PC-9 (cell line): Measurements from ENCODE around the gene SUN1. TPM values are rescaled to one million over a fixed set of nuclear protein-coding genes. Genes with fewer than 3 reads are reported as not detected.

Source experiments
- BruUV-seq: library from RNA; stranded (reverse); fragments of 400-500 nt; replicated peaks from 2 replicates; lab custom pipeline; 2021; lab: Mats Ljungman, UMichigan
- CTCF ChIA-PET: fragments of 300-600 bp; sonication (Branson Sonifier 250); formaldehyde crosslinking; loops from one replicate; lab custom pipeline; 2022; ENCODE audit warnings: antibody characterized with exemption; lab: Charles Lee
- POLR2A ChIA-PET: fragments of 300-600 bp; sonication (Branson Sonifier 250); formaldehyde crosslinking; loops from one replicate; lab custom pipeline; 2022; ENCODE audit warnings: antibody characterized with exemption; ENCODE audit not compliant: unreplicated experiment; lab: Charles Lee
- DNase-seq, 2 experiments: peaks; one replicate each; pipeline versions ENCODE4 v3.0.0 to v3.0.0-alpha.2; 2015 to 2022; ENCODE audit warnings: mixed read lengths in 1 of 2
- H2AFZ ChIP-seq: fragments of 200-600 bp; sonication (generic); 2 replicates; pipeline ENCODE4 v1.8.1; 2017; ENCODE audit warnings: antibody characterized with exemption
- H3F3A ChIP-seq: fragments of 200-600 bp; sonication (generic); 2 replicates; pipeline ENCODE4 v1.8.1; 2017; ENCODE audit warnings: antibody characterized with exemption, mild to moderate bottlenecking, low read depth; ENCODE audit not compliant: insufficient read depth
- H3K27ac ChIP-seq: fragments of 200-600 bp; sonication (generic); 2 replicates; pipeline ENCODE4 v1.6.1; 2016; ENCODE audit warnings: mixed run types
- H3K27me3 ChIP-seq: fragments of 200-600 bp; sonication (generic); 2 replicates; pipeline ENCODE4 v1.6.1; 2016; ENCODE audit warnings: low read depth, mixed run types; ENCODE audit not compliant: insufficient read depth
- H3K36me3 ChIP-seq: fragments of 200-600 bp; sonication (generic); 2 replicates; pipeline ENCODE4 v1.6.1; 2016; ENCODE audit warnings: low read depth, mixed run types
- H3K4me1 ChIP-seq: fragments of 200-600 bp; sonication (generic); replicated peaks from 2 replicates; pipeline ENCODE4 v1.6.1; 2016; ENCODE audit warnings: mixed run types; ENCODE audit not compliant: insufficient read depth
- H3K4me2 ChIP-seq: fragments of 200-600 bp; sonication (generic); 2 replicates; pipeline ENCODE4 v1.6.1; 2017; ENCODE audit warnings: mixed run types
- H3K4me3 ChIP-seq: fragments of 200-600 bp; sonication (generic); 2 replicates; pipeline ENCODE4 v1.6.1; 2016; ENCODE audit warnings: mixed run types
- H3K79me2 ChIP-seq: fragments of 200-600 bp; sonication (generic); 2 replicates; pipeline ENCODE4 v1.6.1; 2017; ENCODE audit warnings: low read depth, mixed run types
- H3K9me2 ChIP-seq: fragments of 200-600 bp; sonication (generic); 2 replicates; pipeline ENCODE4 v1.8.1; 2017; ENCODE audit warnings: mild to moderate bottlenecking; ENCODE audit not compliant: insufficient read depth
- H3K9me3 ChIP-seq: fragments of 200-600 bp; sonication (generic); 2 replicates; pipeline ENCODE4 v1.8.1; 2016; ENCODE audit warnings: low read depth; ENCODE audit not compliant: insufficient read depth
- H4K20me1 ChIP-seq: fragments of 200-600 bp; sonication (generic); 2 replicates; pipeline ENCODE4 v1.8.1; 2017; ENCODE audit not compliant: insufficient read depth
- EZH2 ChIP-seq: fragments of 200-600 bp; sonication (generic); IDR thresholded peaks from 2 replicates; pipeline ENCODE4 v1.8.0; 2017; ENCODE audit warnings: antibody characterized with exemption, low read depth
- intact Hi-C: fragments of 100-400 bp; cut with micrococcal nuclease; formaldehyde crosslinking; loops from one replicate; pipeline ENCODE4 v1.10.0; 2022; ENCODE audit not compliant: unreplicated experiment
- total RNA-seq: library from RNA; stranded (reverse); gene quantifications from 2 replicates; pipeline ENCODE4 v1.2.3, GENCODE V29; 2021
- TF ChIP-seq, protein P1 (sequence below): fragments of 200-600 bp; sonication (generic); conservative IDR thresholded peaks from 2 replicates; pipeline ENCODE4 v1.6.1; 2017; ENCODE audit warnings: mixed run types, antibody characterized with exemption, mild to moderate bottlenecking, moderate library complexity

The SUN1 gene
- total RNA-seq, 1 experiment from 2014 or later = 245 TPM

DNA sequence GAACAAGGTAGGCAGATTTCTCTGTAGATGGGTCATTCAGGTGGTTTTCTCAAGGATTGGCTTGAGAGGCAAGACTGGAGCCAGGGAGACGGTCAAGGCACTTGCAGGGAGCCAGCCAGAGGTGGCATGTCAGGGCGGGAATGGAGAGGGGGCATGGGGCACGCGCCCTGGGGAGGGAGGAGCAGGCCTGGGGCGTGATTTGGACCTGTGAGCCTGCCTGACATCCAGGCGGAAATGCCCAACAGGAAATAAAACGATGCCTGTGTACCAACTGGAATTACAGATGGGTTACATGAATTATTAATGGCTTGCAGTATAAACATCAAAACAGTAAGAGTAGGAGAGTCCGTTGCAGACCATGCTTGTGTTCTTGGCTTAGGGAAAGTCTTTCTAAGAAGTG lies 8.6 kb upstream of the SUN1 start:
- BruUV-seq = no TSS peak
- Histone ChIP-seq H3K36me3 (no peaks in the 10 kb centered on the region; the same call in 1 of the 2 replicates), H3K27ac (no peak overlapping the region), H3K4me2 (no peak overlapping the region), H3K4me1 (no peaks in the 10 kb centered on the region), H3F3A (peaks cover 9% of the 10 kb centered on the region; the same call in 1 of the 2 replicates), H4K20me1 (peaks cover 36% of the 10 kb centered on the region), H3K4me3 (no peak overlapping the region), H3K9me3 (no peaks in the 10 kb centered on the region), H3K79me2 (peaks cover 100% of the 10 kb centered on the region), H3K27me3 (no peaks in the 10 kb centered on the region), H2AFZ (no peak overlapping the region), H3K9me2 (no peaks in the 10 kb centered on the region)
- no peak for TF ChIP-seq EZH2
- TF ChIP-seq, protein P1, sequence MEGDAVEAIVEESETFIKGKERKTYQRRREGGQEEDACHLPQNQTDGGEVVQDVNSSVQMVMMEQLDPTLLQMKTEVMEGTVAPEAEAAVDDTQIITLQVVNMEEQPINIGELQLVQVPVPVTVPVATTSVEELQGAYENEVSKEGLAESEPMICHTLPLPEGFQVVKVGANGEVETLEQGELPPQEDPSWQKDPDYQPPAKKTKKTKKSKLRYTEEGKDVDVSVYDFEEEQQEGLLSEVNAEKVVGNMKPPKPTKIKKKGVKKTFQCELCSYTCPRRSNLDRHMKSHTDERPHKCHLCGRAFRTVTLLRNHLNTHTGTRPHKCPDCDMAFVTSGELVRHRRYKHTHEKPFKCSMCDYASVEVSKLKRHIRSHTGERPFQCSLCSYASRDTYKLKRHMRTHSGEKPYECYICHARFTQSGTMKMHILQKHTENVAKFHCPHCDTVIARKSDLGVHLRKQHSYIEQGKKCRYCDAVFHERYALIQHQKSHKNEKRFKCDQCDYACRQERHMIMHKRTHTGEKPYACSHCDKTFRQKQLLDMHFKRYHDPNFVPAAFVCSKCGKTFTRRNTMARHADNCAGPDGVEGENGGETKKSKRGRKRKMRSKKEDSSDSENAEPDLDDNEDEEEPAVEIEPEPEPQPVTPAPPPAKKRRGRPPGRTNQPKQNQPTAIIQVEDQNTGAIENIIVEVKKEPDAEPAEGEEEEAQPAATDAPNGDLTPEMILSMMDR = no peak
- intact Hi-C loops = no loop called here
- no peak for DNase-seq
- CTCF ChIA-PET = no interaction called here
- POLR2A ChIA-PET = no interaction called here

DNA sequence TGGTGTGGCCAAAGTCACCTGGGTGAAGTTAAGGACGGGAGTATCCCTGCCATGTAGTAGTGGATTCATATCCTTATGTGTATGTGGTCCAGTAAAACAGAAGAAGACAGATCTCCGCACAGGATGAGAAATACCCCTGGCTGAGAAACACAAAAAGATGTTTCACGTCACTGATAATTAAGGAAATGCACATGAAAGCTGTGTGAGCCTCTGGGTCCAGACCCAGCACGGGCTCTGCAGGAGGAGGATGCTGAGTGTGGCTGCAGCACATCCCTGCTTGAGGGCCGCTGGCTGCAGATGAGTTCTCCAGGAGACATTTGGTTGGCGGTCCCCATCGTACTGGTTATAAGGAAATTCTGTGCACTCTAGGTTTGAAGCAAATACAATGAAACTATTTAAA lies 8.2 kb upstream of the SUN1 start:
- ChIA-PET POLR2A (no interaction called here), CTCF (no interaction called here)
- H3K4me3 ChIP-seq = no peak overlapping the region
- peaks cover 3% of the 10 kb centered on the region; the same call in 1 of the 2 replicates for H3K4me1 ChIP-seq
- H3K36me3 ChIP-seq = no peaks in the 10 kb centered on the region; the same call in 1 of the 2 replicates
- no peaks in the 10 kb centered on the region for H3K9me2 ChIP-seq
- intact Hi-C loops = no loop called here
- H3F3A ChIP-seq = peaks cover 9% of the 10 kb centered on the region; the same call in 1 of the 2 replicates
- H3K9me3 ChIP-seq = no peaks in the 10 kb centered on the region
- BruUV-seq = no TSS peak
- 0 out of 2 replicates have a peak overlapping the region, but pooled peaks have one; percentile 2 for H3K27ac ChIP-seq
- H3K4me2 ChIP-seq = no peak overlapping the region
- H3K27me3 ChIP-seq = no peaks in the 10 kb centered on the region
- H4K20me1 ChIP-seq = peaks cover 32% of the 10 kb centered on the region
- no peak for DNase-seq
- TF ChIP-seq EZH2 = no peak
- TF ChIP-seq, protein P1 = no peak
- H3K79me2 ChIP-seq = peaks cover 100% of the 10 kb centered on the region
- no peak overlapping the region for H2AFZ ChIP-seq

DNA sequence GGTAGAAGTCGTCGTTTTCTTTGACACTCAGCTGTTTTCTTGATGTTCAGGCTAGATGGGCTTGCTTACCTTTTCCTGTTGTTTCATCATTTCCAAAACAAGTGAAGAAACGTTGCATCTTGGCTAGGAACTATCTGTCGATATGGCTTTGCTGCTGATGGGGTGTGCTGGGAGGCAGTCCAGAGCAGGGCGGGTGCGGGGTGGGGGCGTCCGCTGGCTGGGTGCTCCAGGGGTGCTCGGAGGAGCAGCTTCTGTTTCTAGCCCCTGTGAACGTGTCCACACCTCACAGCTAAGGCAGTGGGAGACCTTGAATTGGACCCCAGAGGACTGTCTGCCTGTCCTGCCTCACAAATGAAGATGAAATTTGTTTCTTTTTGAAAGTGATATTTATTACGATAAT lies 7.6 kb upstream of the SUN1 start:
- H3K27me3 ChIP-seq = no peaks in the 10 kb centered on the region
- H3K4me1 ChIP-seq = peaks cover 9% of the 10 kb centered on the region
- DNase-seq = no peak
- 0 out of 2 replicates have a peak overlapping the region, but pooled peaks have one; percentile 2 for H3K27ac ChIP-seq
- ChIA-PET POLR2A (interaction anchor here (0.5 kb wide), 1 partner anchor 9 kb away, joined by 5 read pairs; no protein-coding TSS in a partner anchor), CTCF (no interaction called here)
- H3K9me2 ChIP-seq = no peaks in the 10 kb centered on the region
- TF ChIP-seq, protein P1 = no peak
- no peak for TF ChIP-seq EZH2
- H3K4me2 ChIP-seq = no peak overlapping the region
- no peaks in the 10 kb centered on the region; the same call in 1 of the 2 replicates for H3K36me3 ChIP-seq
- H3K9me3 ChIP-seq = no peaks in the 10 kb centered on the region
- H3K79me2 ChIP-seq = peaks cover 100% of the 10 kb centered on the region
- intact Hi-C loops = no loop called here
- no peak overlapping the region for H3K4me3 ChIP-seq
- peaks cover 10% of the 10 kb centered on the region for H3F3A ChIP-seq
- H2AFZ ChIP-seq = no peak overlapping the region
- BruUV-seq = no TSS peak
- peaks cover 32% of the 10 kb centered on the region for H4K20me1 ChIP-seq
